GM12878 (cell line): Measurements from ENCODE around the gene GLT1D1.

Experiments used
- ASH2L ChIP-seq: fragments of 300-600, 200-600 bp; sonication (generic); IDR thresholded peaks from 2 replicates; pipeline ENCODE4 v1.6.1; 2017; ENCODE audit warnings: low read depth, mild to moderate bottlenecking, borderline replicate concordance
- GABPA ChIP-seq: IDR thresholded peaks from 2 replicates; pipeline ENCODE4 v1.6.1; 2014; ENCODE audit warnings: antibody characterized with exemption, low read depth, mild to moderate bottlenecking, inconsistent platforms
- JUNB ChIP-seq: IDR thresholded peaks from 2 replicates; pipeline ENCODE4 v1.6.1; 2016; ENCODE audit warnings: antibody characterized with exemption, mild to moderate bottlenecking
- TF ChIP-seq, protein P1 (sequence below): IDR thresholded peaks from 2 replicates; pipeline ENCODE4 v1.6.1; 2012; ENCODE audit warnings: low read depth, low read length, improper control_type of control experiment
- TF ChIP-seq, protein P2 (sequence below): fragments of 450-650 bp; IDR thresholded peaks from 2 replicates; pipeline ENCODE4 v1.6.1; 2016; ENCODE audit warnings: mild to moderate bottlenecking, moderate library complexity, borderline replicate concordance
- TF ChIP-seq, protein P3 (sequence below), 3 experiments: IDR thresholded peaks in 2 of 3; conservative IDR thresholded peaks in 1 of 3; 2 replicates each; pipeline ENCODE4 v1.5.1; 2011; ENCODE audit warnings: low read depth in 3 of 3, low read length in 3 of 3, mild to moderate bottlenecking in 3 of 3, control low read depth in 2 of 3, moderate library complexity in 2 of 3, inconsistent platforms in 1 of 3, mixed read lengths in 1 of 3; ENCODE audit not compliant: control insufficient read depth in 2 of 3, insufficient read depth in 1 of 3; ENCODE audit errors: extremely low read depth in 1 of 3
- TF ChIP-seq, protein P4 (sequence below): IDR thresholded peaks from 2 replicates; pipeline ENCODE4 v1.6.1; 2011; ENCODE audit warnings: low read depth, low read length, improper control_type of control experiment, borderline replicate concordance

DNA sequence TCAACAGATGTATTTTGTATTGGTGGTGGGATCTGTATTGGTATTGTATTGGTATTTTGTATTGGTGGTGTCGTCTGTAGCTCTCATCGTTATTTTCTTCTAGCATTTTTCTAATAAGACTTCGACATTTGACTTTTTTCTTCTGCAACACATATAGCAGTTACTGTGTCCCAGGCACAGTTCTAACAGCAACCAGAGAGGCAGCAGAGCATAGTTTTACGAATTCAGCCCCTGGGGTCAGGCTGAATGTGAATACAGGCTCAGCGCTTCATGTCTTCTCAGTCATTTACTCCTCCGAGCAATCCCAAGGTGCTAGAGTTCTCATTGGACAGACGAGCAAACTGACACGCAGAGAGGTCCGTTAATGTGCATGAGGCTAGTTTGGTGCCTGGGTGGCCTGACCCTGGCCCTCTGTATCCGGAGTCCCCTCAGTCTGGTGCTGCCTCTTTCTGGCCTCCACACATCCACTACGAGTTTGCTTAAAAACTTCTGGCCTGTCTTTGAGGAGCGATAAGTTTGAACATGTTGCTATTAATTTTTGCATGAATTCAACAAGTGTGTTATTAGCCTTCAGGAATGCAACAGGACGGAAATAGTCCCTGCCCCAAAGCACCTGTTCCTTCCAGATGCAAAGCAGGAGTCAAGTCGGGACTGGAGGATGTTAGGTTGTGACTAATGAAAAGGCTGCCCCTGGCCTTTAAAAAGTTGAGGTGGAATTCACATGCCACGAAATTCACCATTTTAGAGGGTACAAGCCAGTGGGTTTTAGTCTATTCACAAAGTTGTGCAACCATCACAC is 87.0 kb downstream of the GLT1D1 start:
- no peak for TF ChIP-seq ASH2L
- TF ChIP-seq, protein P1, sequence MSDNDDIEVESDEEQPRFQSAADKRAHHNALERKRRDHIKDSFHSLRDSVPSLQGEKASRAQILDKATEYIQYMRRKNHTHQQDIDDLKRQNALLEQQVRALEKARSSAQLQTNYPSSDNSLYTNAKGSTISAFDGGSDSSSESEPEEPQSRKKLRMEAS, result no peak
- TF ChIP-seq, protein P2, sequence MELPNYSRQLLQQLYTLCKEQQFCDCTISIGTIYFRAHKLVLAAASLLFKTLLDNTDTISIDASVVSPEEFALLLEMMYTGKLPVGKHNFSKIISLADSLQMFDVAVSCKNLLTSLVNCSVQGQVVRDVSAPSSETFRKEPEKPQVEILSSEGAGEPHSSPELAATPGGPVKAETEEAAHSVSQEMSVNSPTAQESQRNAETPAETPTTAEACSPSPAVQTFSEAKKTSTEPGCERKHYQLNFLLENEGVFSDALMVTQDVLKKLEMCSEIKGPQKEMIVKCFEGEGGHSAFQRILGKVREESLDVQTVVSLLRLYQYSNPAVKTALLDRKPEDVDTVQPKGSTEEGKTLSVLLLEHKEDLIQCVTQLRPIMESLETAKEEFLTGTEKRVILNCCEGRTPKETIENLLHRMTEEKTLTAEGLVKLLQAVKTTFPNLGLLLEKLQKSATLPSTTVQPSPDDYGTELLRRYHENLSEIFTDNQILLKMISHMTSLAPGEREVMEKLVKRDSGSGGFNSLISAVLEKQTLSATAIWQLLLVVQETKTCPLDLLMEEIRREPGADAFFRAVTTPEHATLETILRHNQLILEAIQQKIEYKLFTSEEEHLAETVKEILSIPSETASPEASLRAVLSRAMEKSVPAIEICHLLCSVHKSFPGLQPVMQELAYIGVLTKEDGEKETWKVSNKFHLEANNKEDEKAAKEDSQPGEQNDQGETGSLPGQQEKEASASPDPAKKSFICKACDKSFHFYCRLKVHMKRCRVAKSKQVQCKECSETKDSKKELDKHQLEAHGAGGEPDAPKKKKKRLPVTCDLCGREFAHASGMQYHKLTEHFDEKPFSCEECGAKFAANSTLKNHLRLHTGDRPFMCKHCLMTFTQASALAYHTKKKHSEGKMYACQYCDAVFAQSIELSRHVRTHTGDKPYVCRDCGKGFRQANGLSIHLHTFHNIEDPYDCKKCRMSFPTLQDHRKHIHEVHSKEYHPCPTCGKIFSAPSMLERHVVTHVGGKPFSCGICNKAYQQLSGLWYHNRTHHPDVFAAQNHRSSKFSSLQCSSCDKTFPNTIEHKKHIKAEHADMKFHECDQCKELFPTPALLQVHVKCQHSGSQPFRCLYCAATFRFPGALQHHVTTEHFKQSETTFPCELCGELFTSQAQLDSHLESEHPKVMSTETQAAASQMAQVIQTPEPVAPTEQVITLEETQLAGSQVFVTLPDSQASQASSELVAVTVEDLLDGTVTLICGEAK, result no peak
- TF ChIP-seq, protein P3, sequence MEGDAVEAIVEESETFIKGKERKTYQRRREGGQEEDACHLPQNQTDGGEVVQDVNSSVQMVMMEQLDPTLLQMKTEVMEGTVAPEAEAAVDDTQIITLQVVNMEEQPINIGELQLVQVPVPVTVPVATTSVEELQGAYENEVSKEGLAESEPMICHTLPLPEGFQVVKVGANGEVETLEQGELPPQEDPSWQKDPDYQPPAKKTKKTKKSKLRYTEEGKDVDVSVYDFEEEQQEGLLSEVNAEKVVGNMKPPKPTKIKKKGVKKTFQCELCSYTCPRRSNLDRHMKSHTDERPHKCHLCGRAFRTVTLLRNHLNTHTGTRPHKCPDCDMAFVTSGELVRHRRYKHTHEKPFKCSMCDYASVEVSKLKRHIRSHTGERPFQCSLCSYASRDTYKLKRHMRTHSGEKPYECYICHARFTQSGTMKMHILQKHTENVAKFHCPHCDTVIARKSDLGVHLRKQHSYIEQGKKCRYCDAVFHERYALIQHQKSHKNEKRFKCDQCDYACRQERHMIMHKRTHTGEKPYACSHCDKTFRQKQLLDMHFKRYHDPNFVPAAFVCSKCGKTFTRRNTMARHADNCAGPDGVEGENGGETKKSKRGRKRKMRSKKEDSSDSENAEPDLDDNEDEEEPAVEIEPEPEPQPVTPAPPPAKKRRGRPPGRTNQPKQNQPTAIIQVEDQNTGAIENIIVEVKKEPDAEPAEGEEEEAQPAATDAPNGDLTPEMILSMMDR (IDR thresholded peaks at IDR 0.05 in 2 of 3, conservative IDR thresholded peaks at IDR 0.05 in 1 of 3; ENCODE audit: control insufficient read depth in 2 of 3, extremely low read depth in 1 of 3, insufficient read depth in 1 of 3, low read depth in 3 of 3, low read length in 3 of 3), result no peak
- no peak for TF ChIP-seq GABPA
- TF ChIP-seq, protein P4, sequence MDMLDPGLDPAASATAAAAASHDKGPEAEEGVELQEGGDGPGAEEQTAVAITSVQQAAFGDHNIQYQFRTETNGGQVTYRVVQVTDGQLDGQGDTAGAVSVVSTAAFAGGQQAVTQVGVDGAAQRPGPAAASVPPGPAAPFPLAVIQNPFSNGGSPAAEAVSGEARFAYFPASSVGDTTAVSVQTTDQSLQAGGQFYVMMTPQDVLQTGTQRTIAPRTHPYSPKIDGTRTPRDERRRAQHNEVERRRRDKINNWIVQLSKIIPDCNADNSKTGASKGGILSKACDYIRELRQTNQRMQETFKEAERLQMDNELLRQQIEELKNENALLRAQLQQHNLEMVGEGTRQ, result no peak
- TF ChIP-seq JUNB, result no peak
